Ascending aorta (tissue), 2 donors: ENCODE results near the gene PTGES3L. TPM values are rescaled to one million over a fixed set of nuclear protein-coding genes. Genes with fewer than 3 reads are reported as not detected.

Experiments used
- DNase-seq, 2 donors: peaks; one replicate each; pipeline ENCODE4 v3.0.0-alpha.2; 2019; ENCODE audit warnings: low spot score in 2 of 2
- H3K27ac ChIP-seq, 2 donors: fragments of 200-600 bp; sonication (generic); one replicate each; pipeline ENCODE4 v1.5.1; 2016 to 2017; ENCODE audit warnings: mild to moderate bottlenecking in 1 of 2
- H3K27me3 ChIP-seq: fragments of 200-600 bp; sonication (generic); one replicate; pipeline ENCODE4 v1.5.1; 2017
- H3K36me3 ChIP-seq, 2 donors: fragments of 200-600 bp; sonication (generic); one replicate each; pipeline ENCODE4 v1.5.1; 2016
- H3K4me1 ChIP-seq, 2 donors: fragments of 200-600 bp; sonication (generic); one replicate each; pipeline ENCODE4 v1.5.1; 2016 to 2017; ENCODE audit warnings: mild to moderate bottlenecking in 1 of 2
- H3K4me3 ChIP-seq, 2 donors: fragments of 200-600 bp; sonication (generic); one replicate each; pipeline ENCODE4 v1.5.1; 2016 to 2017; ENCODE audit warnings: mild to moderate bottlenecking in 1 of 2
- H3K9me3 ChIP-seq, 2 donors: fragments of 200-600 bp; sonication (generic); one replicate each; pipeline ENCODE4 v1.5.1; 2016
- intact Hi-C: fragments of 100-400 bp; cut with DNase I; formaldehyde crosslinking; loops from one replicate; pipeline ENCODE4 v1.15.1; 2023
- total RNA-seq: library from RNA; depleted of rRNA; stranded (reverse); fragments of >200 nt; gene quantifications from one replicate; pipeline ENCODE4 v1.1.0, GENCODE V29; 2016
- TF ChIP-seq, protein P1 (sequence below), 3 experiments: fragments of 200-600 bp in 2 of 3; fragments of 450-650 bp in 1 of 3; sonication (generic) in 2 of 3; IDR thresholded peaks; one replicate each; pipeline ENCODE4 v1.5.1; 2016 to 2019; ENCODE audit warnings: antibody characterized with exemption in 3 of 3, mild to moderate bottlenecking in 1 of 3, moderate library complexity in 1 of 3

PTGES3L gene
- total RNA-seq, 1 donor from 2014 or later: not detected

DNA sequence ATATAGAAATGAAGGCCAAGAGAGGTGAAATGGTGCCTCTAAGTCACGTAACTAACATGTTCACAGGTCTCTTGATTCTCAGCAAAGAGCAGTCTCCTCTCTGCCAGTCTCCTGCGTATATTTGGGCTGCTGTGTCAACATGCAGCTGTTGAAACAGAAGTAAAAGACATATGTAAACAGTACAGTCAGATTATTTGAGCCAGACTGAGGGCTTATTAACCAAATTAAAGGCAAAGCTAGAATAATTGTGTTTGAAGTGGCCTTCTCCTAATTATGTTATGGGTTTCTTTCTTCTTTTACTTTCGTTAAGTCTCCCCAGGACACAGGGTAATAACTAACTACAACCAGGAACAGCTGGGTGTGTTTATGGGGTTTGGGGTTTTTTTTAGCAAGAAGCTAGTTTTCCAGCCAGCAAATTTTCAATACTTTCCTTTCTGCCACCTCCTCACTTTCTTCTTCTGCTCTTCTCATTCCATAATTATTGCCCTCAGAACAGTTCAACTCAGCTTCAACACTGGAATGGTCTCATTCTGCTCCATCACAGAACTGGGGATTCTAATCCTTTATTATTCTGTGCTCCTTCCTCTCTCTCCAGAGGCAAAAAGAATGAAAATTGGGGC lies 60.9 kb downstream of the PTGES3L start:
- Histone ChIP-seq H3K4me1 (peaks cover 0 to 9% of the 10 kb centered on the region in 2 donors), H3K9me3 (no peaks in the 10 kb centered on the region), H3K27ac (peak overlapping the region in 1 of 2 donors; percentile 32), H3K4me3 (no peak overlapping the region), H3K27me3 (no peaks in the 10 kb centered on the region), H3K36me3 (no peaks in the 10 kb centered on the region)
- intact Hi-C loops: no loop called here
- TF ChIP-seq, protein P1, sequence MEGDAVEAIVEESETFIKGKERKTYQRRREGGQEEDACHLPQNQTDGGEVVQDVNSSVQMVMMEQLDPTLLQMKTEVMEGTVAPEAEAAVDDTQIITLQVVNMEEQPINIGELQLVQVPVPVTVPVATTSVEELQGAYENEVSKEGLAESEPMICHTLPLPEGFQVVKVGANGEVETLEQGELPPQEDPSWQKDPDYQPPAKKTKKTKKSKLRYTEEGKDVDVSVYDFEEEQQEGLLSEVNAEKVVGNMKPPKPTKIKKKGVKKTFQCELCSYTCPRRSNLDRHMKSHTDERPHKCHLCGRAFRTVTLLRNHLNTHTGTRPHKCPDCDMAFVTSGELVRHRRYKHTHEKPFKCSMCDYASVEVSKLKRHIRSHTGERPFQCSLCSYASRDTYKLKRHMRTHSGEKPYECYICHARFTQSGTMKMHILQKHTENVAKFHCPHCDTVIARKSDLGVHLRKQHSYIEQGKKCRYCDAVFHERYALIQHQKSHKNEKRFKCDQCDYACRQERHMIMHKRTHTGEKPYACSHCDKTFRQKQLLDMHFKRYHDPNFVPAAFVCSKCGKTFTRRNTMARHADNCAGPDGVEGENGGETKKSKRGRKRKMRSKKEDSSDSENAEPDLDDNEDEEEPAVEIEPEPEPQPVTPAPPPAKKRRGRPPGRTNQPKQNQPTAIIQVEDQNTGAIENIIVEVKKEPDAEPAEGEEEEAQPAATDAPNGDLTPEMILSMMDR (IDR thresholded peaks at IDR 0.05): no peak
- no peak for DNase-seq

Other genes starting within 250 kb of the PTGES3L start
- 169 TPM for gene EZH1, start 235.0 kb downstream of the PTGES3L start, total RNA-seq
- 80.5 TPM for gene RAMP2, start 218.9 kb downstream of the PTGES3L start, total RNA-seq
- 40.9 TPM for gene VPS25, start 206.6 kb downstream of the PTGES3L start, total RNA-seq
- not detected for gene WNK4, start 199.5 kb downstream of the PTGES3L start, total RNA-seq
- 9.8 TPM for gene COA3, start 181.4 kb downstream of the PTGES3L start, total RNA-seq
- not detected for gene CNTD1, start 181.2 kb downstream of the PTGES3L start, total RNA-seq
- 66.1 TPM for gene BECN1, start 155.8 kb downstream of the PTGES3L start, total RNA-seq
- gene PSME3, start 146.7 kb downstream of the PTGES3L start, total RNA-seq: 29.7 TPM
- gene AOC2, start 135.5 kb downstream of the PTGES3L start, total RNA-seq: not detected
- gene AOC3, start 128.9 kb downstream of the PTGES3L start, total RNA-seq: 128 TPM
- not detected for gene G6PC1, start 79.3 kb downstream of the PTGES3L start, total RNA-seq
- gene AARSD1, start 15.6 kb downstream of the PTGES3L start, total RNA-seq: 3.8 TPM
- gene RUNDC1, start 485 bp upstream of the PTGES3L start, total RNA-seq: 10.2 TPM
- 417 TPM for gene RPL27, start 18.3 kb upstream of the PTGES3L start, total RNA-seq
- 45.2 TPM for gene IFI35, start 26.7 kb upstream of the PTGES3L start, total RNA-seq
- 296 TPM for gene VAT1, start 42.3 kb upstream of the PTGES3L start, total RNA-seq
- 7.3 TPM for gene RND2, start 45.2 kb upstream of the PTGES3L start, total RNA-seq
- 0.85 TPM for gene BRCA1, start 145.3 kb upstream of the PTGES3L start, total RNA-seq
- 45.6 TPM for gene NBR1, start 191.1 kb upstream of the PTGES3L start, total RNA-seq
- 18.5 TPM for gene TMEM106A, start 231.8 kb upstream of the PTGES3L start, total RNA-seq
- gene CCDC200, start 248.5 kb upstream of the PTGES3L start, total RNA-seq: not detected